Stimulated activated CD4-positive, alpha-beta T cell treated with anti-CD3 and anti-CD28 coated beads, Interleukin-1b, Interleukin-23, amount 100 ng/mL, for 4 hours (primary cell): ENCODE data around the gene LEUTX.
"Not testable (repeated sequence)": the region's sequence is repeated elsewhere in the genome, so short reads cannot be mapped to it uniquely, and the experiment has no call there.

Experiments used
- DNase-seq, 2 donors: peaks; one replicate each; pipeline ENCODE4 v3.0.0-alpha.2; 2020; ENCODE audit warnings: low read depth in 2 of 2

LEUTX gene

GRCh38 chr19:39778763-39779162, at the start of gene LEUTX:
Gene LEUTX, plus strand, starts transcription at chr19:39778854. Its CDS starts 67 bp downstream, at chr19:39778921.
- DNase-seq: no peak

- DNase-seq: no peak
Measured at GRCh38 chr19:39729594-39729993, 49.1 kb upstream of the LEUTX start.

GRCh38 chr19:39731685-39732084, 47.0 kb upstream of the LEUTX start:
- no peak for DNase-seq

- no peak for DNase-seq
Measured at GRCh38 chr19:39733841-39734240, 44.8 kb upstream of the LEUTX start.

GRCh38 chr19:39735688-39736087, 43.0 kb upstream of the LEUTX start:
- DNase-seq: no peak

- DNase-seq: no peak
Measured at GRCh38 chr19:39736088-39736487, 42.6 kb upstream of the LEUTX start.

- no peak for DNase-seq
Measured at GRCh38 chr19:39737351-39737750, 41.3 kb upstream of the LEUTX start.

- no peak for DNase-seq
Measured at GRCh38 chr19:39737891-39738290, 40.8 kb upstream of the LEUTX start, which contains the start of gene CLC. Gene CLC, minus strand, starts transcription at chr19:39738029. Its CDS starts 77 bp downstream, at chr19:39737952.

GRCh38 chr19:39738814-39739213, 39.8 kb upstream of the LEUTX start:
- no peak for DNase-seq

GRCh38 chr19:39740395-39740794, 38.3 kb upstream of the LEUTX start:
- DNase-seq: no peak

- no peak for DNase-seq
Measured at GRCh38 chr19:39745643-39746042, 33.0 kb upstream of the LEUTX start.

- no peak for DNase-seq
Measured at GRCh38 chr19:39746836-39747529, 31.7 kb upstream of the LEUTX start.

GRCh38 chr19:39749981-39750380, 28.7 kb upstream of the LEUTX start:
- DNase-seq: no peak

- DNase-seq: no peak
Measured at GRCh38 chr19:39752390-39752789, 26.3 kb upstream of the LEUTX start.

- DNase-seq: no peak
Measured at GRCh38 chr19:39752795-39753194, 25.9 kb upstream of the LEUTX start.

GRCh38 chr19:39754544-39754943, 24.1 kb upstream of the LEUTX start:
- DNase-seq: no peak

- DNase-seq: no peak
Measured at GRCh38 chr19:39754971-39755370, 23.7 kb upstream of the LEUTX start.

GRCh38 chr19:39759457-39760184, 19.0 kb upstream of the LEUTX start:
- no peak for DNase-seq

- DNase-seq: not testable (repeated sequence)
Measured at GRCh38 chr19:39761851-39762250, 16.8 kb upstream of the LEUTX start.

GRCh38 chr19:39765091-39766076, 13.3 kb upstream of the LEUTX start:
- peak; percentile 15 to 27 for DNase-seq

GRCh38 chr19:39768334-39768733, 10.3 kb upstream of the LEUTX start:
- no peak for DNase-seq

GRCh38 chr19:39768786-39769185, 9.9 kb upstream of the LEUTX start:
- no peak for DNase-seq
